Esophagus muscularis mucosa (tissue), 4 donors: ENCODE data around the gene NAIF1. TPM values are rescaled to one million over a fixed set of nuclear protein-coding genes. Genes with fewer than 3 reads are reported as not detected.
A peak's percentile ranks its signal among the peaks of the same experiment; 100 is the strongest.

Experiments used
- DNase-seq: peaks from one replicate; pipeline ENCODE4 v3.0.0-alpha.2; 2017; ENCODE audit errors: extremely low spot score
- H3K27ac ChIP-seq, 4 donors: fragments of 200-600 bp; sonication (generic); replicated peaks in 1 of 4; 1 replicate in 3 of 4; 2 replicates in 1 of 4; pipeline ENCODE4 v1.5.1; 2016 to 2019; ENCODE audit warnings: mild to moderate bottlenecking in 1 of 4
- H3K27me3 ChIP-seq, 4 donors: fragments of 200-600 bp; sonication (generic); one replicate each; pipeline versions ENCODE4 v1.5.1 to v1.6.0; 2016 to 2019
- H3K36me3 ChIP-seq, 4 donors: fragments of 200-600 bp; sonication (generic); one replicate each; pipeline ENCODE4 v1.5.1; 2016 to 2019
- H3K4me1 ChIP-seq, 4 donors: fragments of 200-600 bp; sonication (generic); one replicate each; pipeline ENCODE4 v1.5.1; 2016 to 2019
- H3K4me3 ChIP-seq, 4 donors: fragments of 200-600 bp; sonication (generic); 1 replicate in 2 of 4; 2 replicates in 2 of 4; pipeline ENCODE4 v1.5.1; 2016 to 2019; ENCODE audit warnings: mild to moderate bottlenecking in 4 of 4, moderate library complexity in 1 of 4
- H3K9me3 ChIP-seq, 4 donors: fragments of 200-600 bp; sonication (generic); 1 replicate in 3 of 4; 2 replicates in 1 of 4; pipeline ENCODE4 v1.5.1; 2016 to 2019
- CTCF ChIP-seq, 3 experiments: fragments of 200-600 bp in 2 of 3; fragments of 450-650 bp in 1 of 3; sonication (generic) in 2 of 3; IDR thresholded peaks; one replicate each; pipeline ENCODE4 v1.5.1; 2017 to 2019; ENCODE audit warnings: antibody characterized with exemption in 3 of 3, mild to moderate bottlenecking in 2 of 3, moderate library complexity in 1 of 3
- EP300 ChIP-seq: sonication (generic); formaldehyde crosslinking; IDR thresholded peaks from one replicate; pipeline ENCODE4 v1.6.1; 2017; ENCODE audit warnings: antibody characterized with exemption
- POLR2A ChIP-seq: fragments of 450-650 bp; IDR thresholded peaks from one replicate; pipeline ENCODE4 v1.6.1; 2017; ENCODE audit warnings: antibody characterized with exemption, moderate library complexity, mild to moderate bottlenecking, low read depth
- POLR2AphosphoS5 ChIP-seq, 2 donors: sonication (generic); formaldehyde crosslinking; IDR thresholded peaks; one replicate each; pipeline ENCODE4 v1.6.1; 2017; ENCODE audit warnings: antibody characterized with exemption in 2 of 2
- WGBS: methylation state at CpG from one replicate; pipeline ENCODE4 v1.1.5; 2018; 5-methylcytosine and 5-hydroxymethylcytosine counted together
- intact Hi-C: fragments of 100-400 bp; cut with DNase I; formaldehyde crosslinking; loops from one replicate; pipeline ENCODE4 v1.15.1; 2023
- total RNA-seq, 4 donors: library from RNA; depleted of rRNA; stranded (reverse); fragments of >200 nt; gene quantifications; one replicate each; pipeline versions ENCODE4 v1.1.0 to v1.2.1, GENCODE V29; 2016

NAIF1 gene
- total RNA-seq, 4 donors from 2014 or later: 5.4 to 12.0 (median 9.7) TPM

DNA sequence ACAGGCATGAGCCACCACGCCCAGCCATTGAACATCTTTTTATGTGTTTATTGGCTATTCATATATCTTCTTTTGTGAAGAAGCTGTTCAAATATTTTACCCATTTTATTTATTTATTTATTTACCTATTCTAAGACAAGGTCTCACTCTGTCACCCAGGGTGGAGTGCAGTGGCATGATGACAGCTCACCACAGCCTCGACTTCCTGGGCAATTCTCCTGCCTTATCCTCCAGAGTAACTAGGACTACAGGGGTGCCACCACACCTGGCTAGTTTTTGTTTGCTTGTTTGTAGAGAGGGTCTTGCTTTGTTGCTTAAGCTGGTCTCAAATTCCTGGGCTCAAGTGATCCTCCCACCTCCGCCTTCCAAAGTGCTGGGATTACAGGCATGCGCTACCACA is 33.5 kb downstream of the NAIF1 start:
- no peak for DNase-seq
- WGBS: 95% methylated on average over 4 of the region's 4 CpGs
- TF ChIP-seq POLR2A: no peak
- no peak for TF ChIP-seq EP300
- no peak for TF ChIP-seq CTCF (IDR thresholded peaks at IDR 0.05)
- TF ChIP-seq POLR2AphosphoS5 (IDR thresholded peaks at IDR 0.05): no peak
- H3K9me3 ChIP-seq: no peaks in the 10 kb centered on the region
- peaks cover 3 to 9% (median 5%) of the 10 kb centered on the region in 4 donors for H3K4me1 ChIP-seq
- no peaks in the 10 kb centered on the region for H3K36me3 ChIP-seq
- H3K27ac ChIP-seq: no peak overlapping the region
- intact Hi-C loops: loop anchor here (5.0 to 10.0 kb wide), 2 partner anchors 49 to 84 kb away; partner anchors contain the start of gene EEIG1
- H3K4me3 ChIP-seq: no peak overlapping the region
- no peaks in the 10 kb centered on the region for H3K27me3 ChIP-seq

GRCh38 chr9:128027705-128028104 is 39.4 kb downstream of the NAIF1 start:
- TF ChIP-seq POLR2AphosphoS5 (IDR thresholded peaks at IDR 0.05) (no peak), CTCF (IDR thresholded peaks at IDR 0.05) (no peak), POLR2A (no peak), EP300 (no peak)
- H3K4me3 ChIP-seq: no peak overlapping the region
- no peak overlapping the region for H3K27ac ChIP-seq
- no peaks in the 10 kb centered on the region for H3K4me1 ChIP-seq
- 71% methylated on average over 4 of the region's 4 CpGs for WGBS
- no peaks in the 10 kb centered on the region for H3K9me3 ChIP-seq
- H3K27me3 ChIP-seq: no peaks in the 10 kb centered on the region
- no peak for DNase-seq
- intact Hi-C loops: no loop called here
- H3K36me3 ChIP-seq: no peaks in the 10 kb centered on the region

GRCh38 chr9:128026773-128027541 is 40.2 kb downstream of the NAIF1 start:
- no peaks in the 10 kb centered on the region for H3K36me3 ChIP-seq
- peak overlapping the region in 1 of 4 donors; percentile 24 for H3K27ac ChIP-seq
- no peak for DNase-seq
- H3K27me3 ChIP-seq: no peaks in the 10 kb centered on the region
- no peaks in the 10 kb centered on the region for H3K9me3 ChIP-seq
- H3K4me1 ChIP-seq: no peaks in the 10 kb centered on the region
- 92% methylated on average over 5 of the region's 11 CpGs for WGBS
- intact Hi-C loops: no loop called here
- TF ChIP-seq POLR2AphosphoS5 (IDR thresholded peaks at IDR 0.05): no peak
- no peak for TF ChIP-seq POLR2A
- TF ChIP-seq CTCF (IDR thresholded peaks at IDR 0.05): no peak
- TF ChIP-seq EP300: no peak
- H3K4me3 ChIP-seq: no peak overlapping the region

DNA sequence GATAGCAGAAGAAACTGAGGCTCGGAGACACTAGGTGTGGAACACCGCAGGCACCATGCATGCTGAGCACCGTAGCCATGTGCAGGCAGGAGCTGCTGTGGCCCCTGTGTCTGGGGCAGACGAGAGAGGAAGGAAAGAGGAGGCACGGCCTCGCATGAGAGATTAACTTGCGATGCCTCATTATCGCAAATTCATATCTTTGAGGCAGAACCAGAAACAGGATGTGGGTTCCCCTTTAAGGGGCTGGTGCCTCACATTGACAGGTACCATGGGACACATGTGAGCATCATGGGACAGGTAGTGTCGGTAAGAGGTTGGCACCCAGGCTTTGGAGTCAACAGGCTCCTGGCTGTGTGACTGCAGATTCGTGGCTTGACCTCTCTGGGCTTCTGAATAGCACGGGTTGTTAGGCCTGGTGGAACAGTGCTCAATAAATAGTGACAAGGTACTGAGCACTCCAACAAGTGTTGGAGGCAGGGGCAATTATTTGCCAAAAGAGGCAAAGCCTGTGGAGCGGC is 40.8 kb downstream of the NAIF1 start:
- DNase-seq: no peak
- 78% methylated on average over 11 of the region's 12 CpGs for WGBS
- H3K4me1 ChIP-seq: no peaks in the 10 kb centered on the region
- TF ChIP-seq EP300 (no peak), CTCF (IDR thresholded peaks at IDR 0.05) (no peak), POLR2A (no peak), POLR2AphosphoS5 (IDR thresholded peaks at IDR 0.05) (peak in 1 of 2 donors; percentile 24)
- H3K9me3 ChIP-seq: no peaks in the 10 kb centered on the region
- intact Hi-C loops: no loop called here
- peak overlapping the region in 1 of 4 donors; percentile 24 for H3K27ac ChIP-seq
- H3K27me3 ChIP-seq: no peaks in the 10 kb centered on the region
- no peak overlapping the region for H3K4me3 ChIP-seq
- no peaks in the 10 kb centered on the region for H3K36me3 ChIP-seq
